Neural cell (in vitro differentiated cells): ENCODE measurements around the gene PHACTR1. TPM values are rescaled to one million over a fixed set of nuclear protein-coding genes. Genes with fewer than 3 reads are reported as not detected.

Experiments used
- H2AFZ ChIP-seq: fragments of 200-600, 300-800 bp; sonication (generic), shearing (Covaris generic); 2 replicates; pipeline ENCODE4 v1.6.0; 2014; ENCODE audit warnings: low read depth, mild to moderate bottlenecking, antibody characterized with exemption, low read length, moderate library complexity
- H3F3A ChIP-seq: fragments of 200-600 bp; shearing (Covaris generic); 2 replicates; pipeline ENCODE4 v1.6.1; 2016; ENCODE audit warnings: mild to moderate bottlenecking, moderate library complexity, mixed read lengths, antibody characterized with exemption, low read length; ENCODE audit not compliant: insufficient read depth, poor library complexity, severe bottlenecking
- H3K27ac ChIP-seq: fragments of 200-600, 300-800 bp; sonication (generic), shearing (Covaris generic); 2 replicates; pipeline ENCODE4 v1.5.1; 2014; ENCODE audit warnings: mild to moderate bottlenecking, low read length, moderate library complexity
- H3K27me3 ChIP-seq: fragments of 300-800, 200-600 bp; sonication (generic), shearing (Covaris generic); 2 replicates; pipeline ENCODE4 v1.6.0; 2014; ENCODE audit warnings: mild to moderate bottlenecking, low read depth, low read length, moderate library complexity; ENCODE audit not compliant: insufficient read depth
- H3K36me3 ChIP-seq: fragments of 300-800, 200-600 bp; sonication (generic), shearing (Covaris generic); 2 replicates; pipeline ENCODE4 v1.5.1; 2014; ENCODE audit warnings: mild to moderate bottlenecking, antibody characterized with exemption, low read length, moderate library complexity; ENCODE audit not compliant: insufficient read depth
- H3K4me2 ChIP-seq: fragments of 300-800, 200-600 bp; sonication (generic), shearing (Covaris generic); 2 replicates; pipeline ENCODE4 v1.6.0; 2014; ENCODE audit warnings: mild to moderate bottlenecking, low read length
- H3K4me3 ChIP-seq: fragments of 300-800, 200-600 bp; sonication (generic), shearing (Covaris generic); 2 replicates; pipeline ENCODE4 v1.5.1; 2014; ENCODE audit warnings: mild to moderate bottlenecking, low read length, moderate library complexity
- H3K79me2 ChIP-seq: fragments of 200-600 bp; shearing (Covaris generic); replicated peaks from 2 replicates; pipeline ENCODE4 v1.6.0; 2014; ENCODE audit warnings: mild to moderate bottlenecking, low read length, moderate library complexity; ENCODE audit not compliant: insufficient read depth
- H3K9ac ChIP-seq: fragments of 300-800, 200-600 bp; sonication (generic), shearing (Covaris generic); 2 replicates; pipeline ENCODE4 v1.6.1; 2016; ENCODE audit warnings: mild to moderate bottlenecking, low read length, mixed read lengths
- H3K9me2 ChIP-seq: fragments of 200-600 bp; shearing (Covaris generic); 2 replicates; pipeline ENCODE4 v1.6.1; 2016; ENCODE audit warnings: mild to moderate bottlenecking, low read length, mixed read lengths; ENCODE audit not compliant: insufficient read depth
- H3K9me3 ChIP-seq: fragments of 200-600, 300-800 bp; sonication (generic), shearing (Covaris generic); 2 replicates; pipeline ENCODE4 v1.6.1; 2016; ENCODE audit warnings: mild to moderate bottlenecking, mixed run types, low read length, moderate library complexity, mixed read lengths
- H4K20me1 ChIP-seq: fragments of 200-600 bp; shearing (Covaris generic); 2 replicates; pipeline ENCODE4 v1.6.1; 2016; ENCODE audit warnings: mild to moderate bottlenecking, mixed run types; ENCODE audit not compliant: insufficient read depth
- EP300 ChIP-seq: fragments of 450-650 bp; conservative IDR thresholded peaks from 2 replicates; pipeline ENCODE4 v1.6.1; 2014; ENCODE audit warnings: antibody characterized with exemption, mild to moderate bottlenecking, moderate library complexity; ENCODE audit not compliant: poor library complexity, severe bottlenecking
- EZH2 ChIP-seq: fragments of 200-600, 300-800 bp; shearing (Covaris generic), sonication (generic); IDR thresholded peaks from 2 replicates; pipeline ENCODE4 v1.6.1; 2014; ENCODE audit warnings: antibody characterized with exemption, low read length, borderline replicate concordance, mild to moderate bottlenecking; ENCODE audit not compliant: insufficient read depth, poor library complexity, severe bottlenecking
- MXI1 ChIP-seq: fragments of 450-650 bp; conservative IDR thresholded peaks from 2 replicates; pipeline ENCODE4 v1.6.1; 2014; ENCODE audit warnings: antibody characterized with exemption, mild to moderate bottlenecking; ENCODE audit not compliant: poor library complexity, severe bottlenecking
- POLR2AphosphoS5 ChIP-seq: IDR thresholded peaks from 2 replicates; pipeline ENCODE4 v1.6.1; 2012
- RAD21 ChIP-seq: fragments of 450-650 bp; conservative IDR thresholded peaks from 2 replicates; pipeline ENCODE4 v1.6.1; 2014; ENCODE audit warnings: antibody characterized with exemption, mild to moderate bottlenecking, moderate library complexity
- SMC3 ChIP-seq: fragments of 450-650 bp; conservative IDR thresholded peaks from 2 replicates; pipeline ENCODE4 v1.6.1; 2014; ENCODE audit warnings: antibody characterized with exemption, mild to moderate bottlenecking, moderate library complexity; ENCODE audit not compliant: poor library complexity
- TAF1 ChIP-seq: IDR thresholded peaks from 2 replicates; pipeline ENCODE4 v1.6.1; 2012; ENCODE audit warnings: low read depth
- polyA plus RNA-seq: library from polyadenylated mRNA; depleted of rRNA; stranded (reverse); fragments of >200 nt; gene quantifications from 2 replicates; pipeline ENCODE4 v1.2.3, GENCODE V29; 2014
- TF ChIP-seq, protein P1 (sequence below): fragments of 450-650 bp; IDR thresholded peaks from 2 replicates; pipeline ENCODE4 v1.5.1; 2014; ENCODE audit warnings: antibody characterized with exemption, mild to moderate bottlenecking, moderate library complexity; ENCODE audit not compliant: poor library complexity, severe bottlenecking
- TF ChIP-seq, protein P2 (sequence below): IDR thresholded peaks from 2 replicates; pipeline ENCODE4 v1.6.1; 2012; ENCODE audit warnings: borderline replicate concordance

Gene PHACTR1
- polyA plus RNA-seq, 1 donor from 2014 or later, result 7.8 TPM

DNA sequence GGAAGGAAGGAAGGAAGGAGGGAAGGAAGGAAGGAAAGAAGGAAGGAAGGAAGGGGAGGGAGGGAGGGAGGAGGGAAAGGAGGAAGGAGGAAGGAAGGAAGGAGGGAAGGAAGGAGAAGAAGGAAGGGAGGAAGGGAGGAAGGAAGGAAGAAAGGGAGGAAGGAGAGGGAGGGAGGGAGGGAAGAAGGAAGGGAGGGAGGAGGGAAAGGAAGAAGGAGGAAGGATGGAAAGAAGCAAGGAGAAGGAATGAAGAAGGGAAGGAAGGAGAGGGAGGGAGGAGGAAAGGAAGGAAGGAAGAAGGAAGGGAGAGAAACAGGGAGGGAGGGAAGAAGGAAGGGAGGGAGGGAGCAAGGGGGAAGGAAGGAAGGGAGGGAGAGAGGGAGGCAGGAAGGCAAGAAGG, 204.9 kb downstream of the PHACTR1 start:
- Histone ChIP-seq H2AFZ (no peak overlapping the region), H3K27ac (no peak overlapping the region), H3K9me3 (no peaks in the 10 kb centered on the region), H3K9ac (no peak overlapping the region), H3K27me3 (no peaks in the 10 kb centered on the region), H3K4me2 (no peak overlapping the region), H3K36me3 (no peaks in the 10 kb centered on the region), H3K4me3 (no peak overlapping the region), H4K20me1 (no peaks in the 10 kb centered on the region), H3K79me2 (no peaks in the 10 kb centered on the region), H3F3A (no peaks in the 10 kb centered on the region), H3K9me2 (no peaks in the 10 kb centered on the region)
- TF ChIP-seq EZH2 (no peak), TAF1 (no peak), MXI1 (no peak), EP300 (no peak), POLR2AphosphoS5 (no peak), RAD21 (no peak), SMC3 (no peak)
- TF ChIP-seq, protein P1, sequence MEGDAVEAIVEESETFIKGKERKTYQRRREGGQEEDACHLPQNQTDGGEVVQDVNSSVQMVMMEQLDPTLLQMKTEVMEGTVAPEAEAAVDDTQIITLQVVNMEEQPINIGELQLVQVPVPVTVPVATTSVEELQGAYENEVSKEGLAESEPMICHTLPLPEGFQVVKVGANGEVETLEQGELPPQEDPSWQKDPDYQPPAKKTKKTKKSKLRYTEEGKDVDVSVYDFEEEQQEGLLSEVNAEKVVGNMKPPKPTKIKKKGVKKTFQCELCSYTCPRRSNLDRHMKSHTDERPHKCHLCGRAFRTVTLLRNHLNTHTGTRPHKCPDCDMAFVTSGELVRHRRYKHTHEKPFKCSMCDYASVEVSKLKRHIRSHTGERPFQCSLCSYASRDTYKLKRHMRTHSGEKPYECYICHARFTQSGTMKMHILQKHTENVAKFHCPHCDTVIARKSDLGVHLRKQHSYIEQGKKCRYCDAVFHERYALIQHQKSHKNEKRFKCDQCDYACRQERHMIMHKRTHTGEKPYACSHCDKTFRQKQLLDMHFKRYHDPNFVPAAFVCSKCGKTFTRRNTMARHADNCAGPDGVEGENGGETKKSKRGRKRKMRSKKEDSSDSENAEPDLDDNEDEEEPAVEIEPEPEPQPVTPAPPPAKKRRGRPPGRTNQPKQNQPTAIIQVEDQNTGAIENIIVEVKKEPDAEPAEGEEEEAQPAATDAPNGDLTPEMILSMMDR, result no peak
- TF ChIP-seq, protein P2, sequence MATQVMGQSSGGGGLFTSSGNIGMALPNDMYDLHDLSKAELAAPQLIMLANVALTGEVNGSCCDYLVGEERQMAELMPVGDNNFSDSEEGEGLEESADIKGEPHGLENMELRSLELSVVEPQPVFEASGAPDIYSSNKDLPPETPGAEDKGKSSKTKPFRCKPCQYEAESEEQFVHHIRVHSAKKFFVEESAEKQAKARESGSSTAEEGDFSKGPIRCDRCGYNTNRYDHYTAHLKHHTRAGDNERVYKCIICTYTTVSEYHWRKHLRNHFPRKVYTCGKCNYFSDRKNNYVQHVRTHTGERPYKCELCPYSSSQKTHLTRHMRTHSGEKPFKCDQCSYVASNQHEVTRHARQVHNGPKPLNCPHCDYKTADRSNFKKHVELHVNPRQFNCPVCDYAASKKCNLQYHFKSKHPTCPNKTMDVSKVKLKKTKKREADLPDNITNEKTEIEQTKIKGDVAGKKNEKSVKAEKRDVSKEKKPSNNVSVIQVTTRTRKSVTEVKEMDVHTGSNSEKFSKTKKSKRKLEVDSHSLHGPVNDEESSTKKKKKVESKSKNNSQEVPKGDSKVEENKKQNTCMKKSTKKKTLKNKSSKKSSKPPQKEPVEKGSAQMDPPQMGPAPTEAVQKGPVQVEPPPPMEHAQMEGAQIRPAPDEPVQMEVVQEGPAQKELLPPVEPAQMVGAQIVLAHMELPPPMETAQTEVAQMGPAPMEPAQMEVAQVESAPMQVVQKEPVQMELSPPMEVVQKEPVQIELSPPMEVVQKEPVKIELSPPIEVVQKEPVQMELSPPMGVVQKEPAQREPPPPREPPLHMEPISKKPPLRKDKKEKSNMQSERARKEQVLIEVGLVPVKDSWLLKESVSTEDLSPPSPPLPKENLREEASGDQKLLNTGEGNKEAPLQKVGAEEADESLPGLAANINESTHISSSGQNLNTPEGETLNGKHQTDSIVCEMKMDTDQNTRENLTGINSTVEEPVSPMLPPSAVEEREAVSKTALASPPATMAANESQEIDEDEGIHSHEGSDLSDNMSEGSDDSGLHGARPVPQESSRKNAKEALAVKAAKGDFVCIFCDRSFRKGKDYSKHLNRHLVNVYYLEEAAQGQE, result no peak

DNA sequence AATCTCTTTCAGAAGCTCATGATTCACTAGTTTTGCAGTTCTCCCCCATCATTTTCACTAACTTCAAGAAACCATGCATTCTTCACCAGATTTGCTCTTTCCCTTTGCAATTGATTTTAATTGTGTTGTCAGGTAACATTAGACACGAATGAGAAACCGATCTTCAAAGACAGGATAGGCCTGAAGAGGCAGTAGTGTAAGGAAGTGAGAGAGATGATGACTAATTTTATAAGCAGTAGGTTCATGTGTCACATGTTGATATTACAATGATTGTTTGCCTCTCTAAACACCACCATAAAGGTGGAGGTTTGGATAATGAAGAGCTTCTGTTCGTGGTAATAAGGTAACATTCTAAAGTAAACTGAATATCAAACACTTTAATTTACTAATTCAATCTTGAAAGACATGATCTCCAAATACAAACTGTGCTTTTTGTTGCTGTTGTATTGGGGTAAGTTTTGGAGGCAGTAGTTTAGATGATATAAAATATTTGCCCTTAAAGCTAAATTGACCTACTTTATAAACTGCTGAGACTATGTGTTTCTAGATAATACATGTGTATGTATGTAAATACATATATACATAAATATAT, 207.2 kb downstream of the PHACTR1 start:
- Histone ChIP-seq H3K79me2 (no peaks in the 10 kb centered on the region), H3K4me3 (no peak overlapping the region), H3K4me2 (no peak overlapping the region), H3K9me3 (no peaks in the 10 kb centered on the region), H2AFZ (no peak overlapping the region), H3F3A (no peaks in the 10 kb centered on the region), H3K27me3 (no peaks in the 10 kb centered on the region), H3K27ac (no peak overlapping the region), H3K9ac (no peak overlapping the region), H3K9me2 (no peaks in the 10 kb centered on the region), H3K36me3 (no peaks in the 10 kb centered on the region), H4K20me1 (no peaks in the 10 kb centered on the region)
- TF ChIP-seq EP300 (no peak), SMC3 (no peak), EZH2 (no peak), POLR2AphosphoS5 (no peak), RAD21 (no peak), TAF1 (no peak), MXI1 (no peak)
- TF ChIP-seq, protein P1, result no peak
- TF ChIP-seq, protein P2, result no peak
